Osteocyte (in vitro differentiated cells): ENCODE data around the gene PIK3R3. TPM values are rescaled to one million over a fixed set of nuclear protein-coding genes. Genes with fewer than 3 reads are reported as not detected.

Experiments used
- DNase-seq: peaks from one replicate; pipeline ENCODE4 v3.0.0; 2021; ENCODE audit warnings: mixed read lengths; ENCODE audit not compliant: unreplicated experiment; ENCODE audit errors: extremely low spot score
- H3K27ac Mint-ChIP-seq: one replicate; pipeline ENCODE4 v1.8.0; 2021; ENCODE audit warnings: mild to moderate bottlenecking, mixed read lengths; ENCODE audit not compliant: unreplicated experiment
- H3K27me3 Mint-ChIP-seq: one replicate; pipeline ENCODE4 v1.8.0; 2021; ENCODE audit warnings: mixed read lengths; ENCODE audit not compliant: unreplicated experiment
- H3K36me3 Mint-ChIP-seq: one replicate; pipeline ENCODE4 v1.8.0; 2021; ENCODE audit warnings: mixed read lengths; ENCODE audit not compliant: unreplicated experiment
- H3K4me1 Mint-ChIP-seq: one replicate; pipeline ENCODE4 v1.8.0; 2021; ENCODE audit warnings: mixed read lengths; ENCODE audit not compliant: unreplicated experiment
- H3K4me3 Mint-ChIP-seq: one replicate; pipeline ENCODE4 v1.8.0; 2021; ENCODE audit warnings: mild to moderate bottlenecking, moderate library complexity, mixed read lengths; ENCODE audit not compliant: unreplicated experiment
- H3K9me3 Mint-ChIP-seq: one replicate; pipeline ENCODE4 v1.8.0; 2021; ENCODE audit warnings: mixed read lengths; ENCODE audit not compliant: unreplicated experiment
- total RNA-seq: library from RNA; stranded (reverse); gene quantifications from 2 replicates; pipeline ENCODE4 v1.2.1, GENCODE V29; 2021
- TF ChIP-seq, protein P1 (sequence below): fragments of 200-600 bp; sonication (generic); IDR thresholded peaks from 2 replicates; pipeline ENCODE4 v1.5.0; 2021; ENCODE audit warnings: antibody characterized with exemption, mild to moderate bottlenecking, moderate library complexity

PIK3R3 gene
- total RNA-seq, 1 donor from 2014 or later = 33.2 TPM

DNA sequence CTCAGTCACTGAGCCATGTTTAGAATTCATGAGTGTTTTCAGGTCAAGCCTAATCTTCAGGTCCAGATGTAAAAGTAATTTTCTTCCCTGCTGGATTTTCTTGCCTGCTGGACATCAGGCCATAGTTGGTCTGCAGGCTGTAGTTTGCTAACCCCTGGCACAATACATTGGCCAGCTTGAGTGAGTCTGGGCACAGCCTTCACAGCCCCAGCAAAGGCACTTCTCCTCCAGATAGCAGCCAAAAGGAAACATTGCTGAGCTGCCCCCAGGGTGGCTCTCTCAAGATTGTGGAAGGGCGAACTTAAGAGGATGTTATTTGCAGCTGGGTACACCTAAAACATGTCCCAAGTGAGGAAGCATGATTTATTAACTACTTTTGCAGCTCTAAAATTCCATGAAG lies 126.8 kb downstream of the PIK3R3 start:
- Mint-ChIP-seq H3K27ac (no peak overlapping the region), H3K9me3 (no peaks in the 10 kb centered on the region), H3K4me3 (no peak overlapping the region), H3K27me3 (no peaks in the 10 kb centered on the region), H3K4me1 (no peaks in the 10 kb centered on the region), H3K36me3 (peaks cover 41% of the 10 kb centered on the region)
- TF ChIP-seq, protein P1, sequence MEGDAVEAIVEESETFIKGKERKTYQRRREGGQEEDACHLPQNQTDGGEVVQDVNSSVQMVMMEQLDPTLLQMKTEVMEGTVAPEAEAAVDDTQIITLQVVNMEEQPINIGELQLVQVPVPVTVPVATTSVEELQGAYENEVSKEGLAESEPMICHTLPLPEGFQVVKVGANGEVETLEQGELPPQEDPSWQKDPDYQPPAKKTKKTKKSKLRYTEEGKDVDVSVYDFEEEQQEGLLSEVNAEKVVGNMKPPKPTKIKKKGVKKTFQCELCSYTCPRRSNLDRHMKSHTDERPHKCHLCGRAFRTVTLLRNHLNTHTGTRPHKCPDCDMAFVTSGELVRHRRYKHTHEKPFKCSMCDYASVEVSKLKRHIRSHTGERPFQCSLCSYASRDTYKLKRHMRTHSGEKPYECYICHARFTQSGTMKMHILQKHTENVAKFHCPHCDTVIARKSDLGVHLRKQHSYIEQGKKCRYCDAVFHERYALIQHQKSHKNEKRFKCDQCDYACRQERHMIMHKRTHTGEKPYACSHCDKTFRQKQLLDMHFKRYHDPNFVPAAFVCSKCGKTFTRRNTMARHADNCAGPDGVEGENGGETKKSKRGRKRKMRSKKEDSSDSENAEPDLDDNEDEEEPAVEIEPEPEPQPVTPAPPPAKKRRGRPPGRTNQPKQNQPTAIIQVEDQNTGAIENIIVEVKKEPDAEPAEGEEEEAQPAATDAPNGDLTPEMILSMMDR = no peak
- DNase-seq = no peak

DNA sequence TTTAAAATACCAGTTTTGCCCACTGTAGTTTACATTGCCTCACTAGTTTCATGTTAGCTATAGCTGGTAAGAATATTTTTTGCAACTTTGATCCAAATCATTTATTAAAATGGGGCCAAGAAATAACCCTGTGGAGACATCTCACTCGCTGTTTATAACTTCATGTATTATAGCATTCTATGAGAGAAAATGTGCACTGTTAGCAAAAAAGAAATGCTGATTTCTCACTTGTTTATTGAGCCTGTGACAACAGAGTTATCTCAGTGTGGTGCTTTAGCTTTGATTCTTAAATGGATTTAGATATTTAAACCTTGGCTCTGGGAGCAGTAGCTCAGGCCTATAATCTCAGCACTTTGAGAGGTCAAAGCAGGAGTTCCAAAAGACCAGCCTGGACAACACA lies 127.9 kb downstream of the PIK3R3 start:
- no peaks in the 10 kb centered on the region for H3K4me1 Mint-ChIP-seq

DNA sequence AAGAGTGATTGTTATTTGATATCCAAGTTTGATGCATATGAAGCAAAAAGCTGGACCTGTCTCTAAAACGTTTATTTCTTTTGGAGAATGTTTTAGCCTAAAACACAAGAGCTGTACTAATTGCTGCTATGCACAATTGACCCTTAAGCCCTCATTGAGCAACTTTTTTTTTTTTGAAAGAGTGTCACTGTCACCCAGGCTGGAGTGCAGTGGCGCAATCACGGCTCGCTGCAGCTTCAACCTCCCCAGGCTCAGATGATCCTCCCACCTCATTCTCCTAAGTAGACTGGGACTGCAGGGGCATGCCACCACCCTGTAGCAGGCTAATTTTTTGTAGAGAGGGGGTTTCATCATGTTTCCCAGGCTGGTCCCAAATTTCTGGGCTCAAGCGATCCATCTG lies 129.1 kb downstream of the PIK3R3 start:
- DNase-seq = peak; percentile 49
- Mint-ChIP-seq H3K9me3 (no peaks in the 10 kb centered on the region), H3K36me3 (peaks cover 29% of the 10 kb centered on the region), H3K27me3 (no peaks in the 10 kb centered on the region), H3K4me3 (no peak overlapping the region), H3K27ac (no peak overlapping the region), H3K4me1 (no peaks in the 10 kb centered on the region)
- TF ChIP-seq, protein P1 = no peak

More for the DNA sequence above, 127.9 kb downstream of the PIK3R3 start:
- Mint-ChIP-seq H3K9me3 (no peaks in the 10 kb centered on the region), H3K27me3 (no peaks in the 10 kb centered on the region), H3K27ac (no peak overlapping the region), H3K36me3 (peaks cover 36% of the 10 kb centered on the region), H3K4me3 (no peak overlapping the region)
- DNase-seq = no peak
- TF ChIP-seq, protein P1 = no peak

DNA sequence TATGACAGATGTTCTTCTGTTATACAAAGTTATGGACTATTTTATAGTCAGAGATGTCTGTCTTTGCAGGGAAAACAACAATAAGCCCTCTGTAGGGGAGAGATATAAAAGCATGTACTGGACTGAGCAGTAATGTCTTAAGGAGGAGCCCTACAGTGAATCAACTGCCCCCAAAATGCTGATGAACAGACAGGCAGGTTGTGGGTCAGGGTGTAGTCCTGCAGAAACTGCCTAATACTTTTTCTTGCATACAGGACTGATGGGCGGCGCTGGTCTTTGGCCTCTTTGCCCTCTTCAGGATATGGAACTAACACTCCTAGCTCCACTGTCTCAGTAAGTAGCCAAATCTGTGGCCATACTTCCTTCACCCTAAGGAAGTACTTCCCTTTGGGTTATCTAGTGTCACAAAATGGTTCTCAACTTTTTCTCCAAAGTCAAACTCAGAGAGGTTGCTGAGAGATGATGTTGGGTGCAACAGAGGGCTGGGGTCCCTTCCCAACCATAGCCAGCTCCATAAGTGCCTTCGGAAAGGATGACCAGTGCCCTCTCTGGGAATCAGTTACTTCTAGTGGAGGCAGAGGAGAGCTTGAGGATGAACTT lies 129.8 kb downstream of the PIK3R3 start:
- TF ChIP-seq, protein P1 = no peak
- H3K9me3 Mint-ChIP-seq = no peaks in the 10 kb centered on the region
- peak; percentile 40 for DNase-seq
- H3K27me3 Mint-ChIP-seq = no peaks in the 10 kb centered on the region
- H3K4me3 Mint-ChIP-seq = no peak overlapping the region
- H3K4me1 Mint-ChIP-seq = no peaks in the 10 kb centered on the region
- no peak overlapping the region for H3K27ac Mint-ChIP-seq
- peaks cover 23% of the 10 kb centered on the region for H3K36me3 Mint-ChIP-seq

DNA sequence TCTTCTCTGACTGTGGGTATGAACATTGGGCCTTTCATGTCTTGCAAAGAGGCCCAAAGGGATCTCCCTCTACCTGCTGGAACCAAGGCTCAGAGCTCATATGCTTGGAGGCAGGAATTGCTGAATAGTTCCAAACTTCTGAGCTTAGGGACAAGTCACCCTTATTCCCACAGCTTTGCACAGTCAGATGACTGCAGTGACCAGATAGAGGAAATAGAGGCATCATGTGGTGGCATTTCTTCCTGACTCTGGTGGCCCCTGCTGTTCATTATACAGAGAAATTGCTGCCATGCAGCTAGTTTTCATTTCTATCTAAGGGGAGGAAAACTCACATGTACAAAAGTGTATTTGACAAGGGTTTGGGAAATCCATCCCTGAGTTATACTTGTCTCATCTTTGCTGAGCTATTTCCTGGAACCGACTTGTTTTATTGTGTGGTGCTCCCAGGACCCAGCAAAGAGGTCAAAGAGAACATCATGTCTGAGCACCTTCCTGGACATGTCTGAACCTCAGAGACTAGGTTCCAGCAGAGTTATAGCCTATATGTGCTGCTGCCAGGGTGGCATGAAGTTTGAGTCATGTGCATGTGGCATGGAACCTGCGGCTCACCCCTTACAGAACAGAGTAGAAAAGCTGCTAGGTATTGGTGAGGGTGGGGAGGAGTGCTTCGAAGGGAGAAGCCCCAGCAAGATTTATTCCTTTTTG lies 131.2 kb downstream of the PIK3R3 start:
- Mint-ChIP-seq H3K4me3 (no peak overlapping the region), H3K4me1 (no peaks in the 10 kb centered on the region), H3K36me3 (peaks cover 12% of the 10 kb centered on the region), H3K9me3 (no peaks in the 10 kb centered on the region), H3K27me3 (no peaks in the 10 kb centered on the region), H3K27ac (no peak overlapping the region)
- TF ChIP-seq, protein P1 = no peak
- DNase-seq = peak; percentile 57
